Glomerular endothelial cell (primary cell): ENCODE results near the gene SRD5A2. TPM values are rescaled to one million over a fixed set of nuclear protein-coding genes. Genes with fewer than 3 reads are reported as not detected.

Source experiments
- DNase-seq: peaks from one replicate; pipeline ENCODE4 v3.0.0-alpha.2; 2011; ENCODE audit warnings: low read depth, low spot score; ENCODE audit errors: extremely low read depth
- total RNA-seq: library from RNA; depleted of rRNA; stranded (reverse); fragments of >200 nt; gene quantifications from 2 replicates; pipeline ENCODE4 v1.2.3, GENCODE V29; 2015

SRD5A2 gene
- total RNA-seq, 1 donor from 2014 or later = not detected

- DNase-seq = no peak
Measured at GRCh38 chr2:31474296-31474695, 106.4 kb downstream of the SRD5A2 start.

Other genes starting within 250 kb of the SRD5A2 start
- 0.05 and 0.18 TPM in 2 replicates for gene XDH, start 166.2 kb downstream of the SRD5A2 start, total RNA-seq